ENCODE data around the gene PBX1.

Gene PBX1

DNA sequence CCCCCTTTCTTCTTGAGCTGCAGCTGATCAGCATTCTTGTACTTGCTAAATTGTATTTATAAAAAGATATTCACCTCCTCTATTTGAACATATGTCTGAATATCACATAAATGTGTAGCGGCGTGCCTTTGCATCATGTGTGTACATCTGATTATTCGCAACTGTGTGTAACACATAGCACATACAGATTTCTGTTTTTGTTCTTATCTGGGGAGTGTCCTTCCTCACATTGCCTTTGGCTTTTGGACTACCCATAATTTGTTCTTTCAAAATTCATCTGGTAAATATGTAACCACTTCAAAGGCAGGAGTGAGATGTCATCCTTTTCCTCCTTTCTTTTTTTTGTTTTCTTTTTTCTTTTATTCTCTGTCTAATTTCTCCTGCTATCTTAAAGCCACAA lies 113.6 kb downstream of the PBX1 start:
- no peak for DNase-seq

DNA sequence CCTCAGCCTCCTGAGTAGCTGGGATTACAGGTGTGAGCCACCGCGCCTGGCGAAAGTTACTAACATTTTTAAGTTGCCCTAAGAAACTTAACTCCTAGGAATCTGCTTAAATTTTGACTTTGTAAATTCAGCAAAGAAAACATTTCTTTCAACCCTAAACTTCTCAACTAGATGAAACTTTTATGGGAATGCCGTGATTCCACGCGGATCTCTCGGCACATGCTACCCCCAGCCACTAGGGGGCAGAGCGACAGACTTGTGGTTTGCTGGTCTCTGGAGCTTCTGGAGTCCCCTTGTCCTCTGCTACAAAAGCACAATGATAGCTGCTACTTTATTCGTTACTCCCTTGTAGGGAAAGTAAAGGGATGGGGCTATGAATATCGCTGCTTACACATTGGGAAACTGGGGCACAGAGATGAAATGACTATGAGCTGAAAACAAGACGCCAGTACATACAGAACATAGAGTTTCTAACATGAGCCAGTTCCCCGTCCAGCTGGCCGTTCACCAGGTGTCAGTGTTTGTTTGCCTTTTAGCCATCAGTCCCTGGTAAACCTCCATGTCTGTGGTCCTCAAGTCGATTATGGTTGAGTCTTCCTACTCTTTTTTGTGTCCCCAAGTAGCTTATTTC lies 114.7 kb downstream of the PBX1 start:
- no peak for DNase-seq

- no peak for DNase-seq
These were observed 116.4 kb downstream of the PBX1 start for GRCh38 chr1:164675342-164675904.

- DNase-seq, result no peak
These were observed 119.2 kb downstream of the PBX1 start for GRCh38 chr1:164678136-164678700.

GRCh38 chr1:164682570-164682969 lies 123.6 kb downstream of the PBX1 start:
- no peak for DNase-seq

DNA sequence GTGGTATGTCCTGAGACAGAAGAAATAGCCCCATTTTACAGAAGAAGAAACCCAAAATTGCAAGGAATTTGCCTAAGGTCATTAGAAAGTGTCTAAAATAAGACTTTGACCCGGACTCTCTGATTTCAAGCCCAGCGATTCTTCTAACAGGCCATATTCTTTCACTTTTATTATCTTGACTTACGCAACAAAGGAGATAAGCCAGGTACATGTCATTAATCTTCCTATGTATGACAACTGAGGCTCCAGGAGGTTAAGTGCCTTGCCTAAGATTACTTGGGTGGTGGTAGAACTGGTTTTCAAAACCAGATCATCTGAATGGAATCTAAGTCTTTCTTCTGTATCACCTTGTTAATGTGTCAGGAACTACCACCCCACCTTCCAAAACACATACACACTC lies 124.3 kb downstream of the PBX1 start:
- no peak for DNase-seq

- no peak for DNase-seq
These were observed 126.5 kb downstream of the PBX1 start for GRCh38 chr1:164685266-164686035.

- no peak for DNase-seq
These were observed 128.8 kb downstream of the PBX1 start for GRCh38 chr1:164687777-164688176.

DNA sequence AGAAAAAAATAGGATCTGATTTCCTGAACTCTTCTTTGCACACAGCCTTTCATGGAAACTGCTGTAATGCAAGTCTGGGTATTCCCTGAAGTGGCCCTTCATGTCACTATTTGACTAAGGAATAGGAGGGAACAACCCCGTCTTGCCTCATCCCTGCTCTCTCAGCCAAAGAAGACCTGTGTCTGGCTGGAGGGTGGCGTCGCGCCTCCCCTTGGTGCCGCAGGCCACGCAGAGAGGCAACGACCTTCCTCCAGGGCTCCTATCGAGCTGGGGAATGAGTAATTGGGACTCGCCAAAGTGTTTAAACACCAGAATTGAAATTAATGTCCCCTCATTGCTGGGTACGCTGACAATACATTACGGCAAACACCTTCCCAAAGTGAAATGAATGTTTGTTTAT lies 129.8 kb downstream of the PBX1 start:
- DNase-seq, result no peak

DNA sequence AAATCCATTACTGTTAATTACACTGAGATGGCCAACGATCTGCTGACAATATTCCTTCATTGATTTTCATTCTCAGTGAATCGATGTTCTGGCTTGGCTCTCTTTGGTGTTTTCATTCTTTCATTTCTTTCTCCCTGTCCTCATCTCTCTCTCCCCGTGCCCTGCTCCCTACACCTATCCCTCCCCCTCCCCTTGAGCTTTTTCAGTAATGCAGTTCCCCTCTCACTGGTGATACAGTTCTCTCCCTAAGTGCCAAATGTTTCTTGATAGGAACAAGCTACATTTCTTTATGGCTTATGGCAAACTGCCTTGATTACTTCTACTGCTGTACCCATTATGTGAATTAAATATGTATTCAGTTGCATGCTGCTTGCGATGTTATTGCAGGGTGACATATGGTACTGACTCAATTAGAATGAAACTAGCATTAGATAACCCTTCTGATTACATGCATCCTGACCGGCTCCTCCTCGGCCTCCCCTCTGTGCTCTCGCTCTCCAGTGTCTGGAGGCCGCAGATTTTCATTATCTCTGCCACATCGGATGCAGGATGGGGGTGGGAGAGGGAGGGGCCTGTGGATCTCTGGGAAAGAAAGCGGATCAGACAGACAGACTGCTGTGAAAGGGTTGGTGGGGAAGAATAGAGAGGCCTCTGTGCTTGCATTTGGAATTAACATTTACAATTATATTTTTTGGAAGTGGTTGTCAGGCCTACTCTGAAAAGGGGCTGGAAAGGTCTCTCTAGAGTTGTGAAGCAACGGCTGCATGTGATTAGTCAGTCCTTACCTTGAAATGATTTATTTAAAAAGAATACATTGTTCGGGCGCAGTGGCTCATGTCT lies 130.9 kb downstream of the PBX1 start:
- DNase-seq, result no peak

- DNase-seq, result no peak
These were observed 133.4 kb downstream of the PBX1 start for GRCh38 chr1:164692420-164692819.

- no peak for DNase-seq
These were observed 134.8 kb downstream of the PBX1 start for GRCh38 chr1:164693564-164694359.

- DNase-seq, result no peak
These were observed 135.5 kb downstream of the PBX1 start for GRCh38 chr1:164694505-164694904.

DNA sequence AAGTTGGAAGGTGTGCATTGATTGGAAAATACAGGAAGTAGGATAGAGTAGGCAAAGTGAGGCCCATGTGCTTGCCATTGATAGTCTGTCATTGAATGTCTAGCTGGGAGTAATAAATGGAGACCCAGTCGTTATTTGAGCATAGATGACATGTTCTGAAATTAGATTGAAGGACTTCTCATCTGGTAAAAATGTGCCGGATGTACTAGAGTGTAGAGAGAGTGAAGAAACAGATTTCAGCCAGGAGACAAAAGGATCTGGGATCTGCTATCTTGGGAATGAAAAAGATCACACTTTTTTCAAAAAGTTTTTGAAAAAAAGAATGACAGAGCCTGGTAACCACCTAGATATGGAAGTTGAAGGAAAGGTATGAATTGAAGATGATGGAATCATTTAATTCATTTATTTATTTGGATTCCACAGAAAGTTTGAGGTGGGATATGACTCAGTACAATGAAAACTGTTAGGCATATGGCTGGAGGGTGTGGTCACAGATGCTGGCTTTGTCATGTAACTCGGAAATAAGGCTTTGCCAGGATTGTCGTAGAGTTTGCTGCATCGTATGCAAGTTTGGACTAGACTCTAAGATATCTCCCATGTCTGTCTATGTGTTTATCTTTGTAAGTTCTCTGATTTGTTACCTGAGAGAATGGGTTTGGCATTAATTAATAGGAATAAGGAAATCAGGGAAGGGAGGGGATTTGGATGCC lies 137.1 kb downstream of the PBX1 start:
- no peak for DNase-seq

- DNase-seq, result no peak
These were observed 141.0 kb downstream of the PBX1 start for GRCh38 chr1:164699815-164700491.

DNA sequence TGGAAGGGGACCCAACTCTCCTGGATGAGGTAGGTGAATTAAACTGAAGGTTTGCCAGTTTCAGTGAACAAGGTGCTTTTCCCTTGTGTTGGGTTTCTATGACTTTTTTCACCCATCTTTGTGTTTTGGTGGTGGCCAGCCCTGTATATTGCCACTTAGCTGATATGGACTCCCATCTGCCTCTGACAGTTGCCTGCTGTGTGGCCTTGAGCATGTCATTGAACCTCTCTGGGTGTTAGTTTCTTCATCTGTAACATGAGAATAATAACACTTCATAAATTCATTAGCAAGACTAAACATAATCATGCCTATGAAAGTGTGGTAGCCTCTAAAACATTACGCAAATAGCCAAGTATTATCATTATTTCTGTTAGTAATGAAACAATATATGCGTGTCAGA lies 141.7 kb downstream of the PBX1 start:
- DNase-seq, result no peak

DNA sequence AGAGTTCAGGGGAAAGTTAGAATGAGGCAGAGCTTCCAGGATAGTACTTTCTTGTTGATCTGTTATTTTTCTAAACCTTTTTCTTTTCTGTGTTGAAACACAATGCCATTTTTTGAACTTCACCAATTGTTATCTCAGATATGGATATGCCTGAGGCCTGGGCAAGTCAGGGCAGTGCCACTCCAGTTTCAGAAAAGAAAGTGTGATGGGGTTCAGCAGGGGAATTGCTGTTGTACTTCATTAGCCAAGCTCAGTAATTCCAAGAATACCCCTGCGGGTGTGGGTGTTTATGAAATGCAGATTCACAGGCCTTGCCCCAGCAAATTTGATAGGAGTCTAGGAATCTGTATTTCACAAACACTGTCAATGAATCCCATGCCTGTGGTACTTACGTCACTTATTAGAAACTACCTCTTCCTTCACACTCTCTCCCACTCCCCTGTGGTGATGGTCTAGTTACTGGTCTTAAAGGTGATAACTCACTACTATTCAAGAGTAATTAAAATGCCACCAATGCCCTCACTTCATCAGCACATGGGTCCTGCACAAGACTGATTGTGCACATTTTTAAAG lies 142.3 kb downstream of the PBX1 start:
- DNase-seq, result no peak

- no peak for DNase-seq
These were observed 143.2 kb downstream of the PBX1 start for GRCh38 chr1:164702216-164702615.

- no peak for DNase-seq
These were observed 143.7 kb downstream of the PBX1 start for GRCh38 chr1:164702664-164703063.

GRCh38 chr1:164703463-164703862 lies 144.5 kb downstream of the PBX1 start:
- no peak for DNase-seq

- no peak for DNase-seq
These were observed 145.0 kb downstream of the PBX1 start for GRCh38 chr1:164703960-164704411.
